Prostate gland (tissue), 2 donors: Measurements from ENCODE around the gene TEK. TPM values are rescaled to one million over a fixed set of nuclear protein-coding genes. Genes with fewer than 3 reads are reported as not detected.

ENCODE experiments used
- DNase-seq: peaks from one replicate; pipeline ENCODE4 v3.0.0-alpha.2; 2019; ENCODE audit warnings: low spot score
- H3K27ac ChIP-seq, 2 donors: fragments of 200-600 bp; sonication (generic); 2 replicates each; pipeline ENCODE4 v1.5.1; 2017 to 2019
- H3K27me3 ChIP-seq: fragments of 200-600 bp; sonication (generic); replicated peaks from 2 replicates; pipeline ENCODE4 v1.5.1; 2019; ENCODE audit not compliant: insufficient read depth
- H3K36me3 ChIP-seq, 2 donors: fragments of 200-600 bp; sonication (generic); 1 replicate in 1 of 2; 2 replicates in 1 of 2; pipeline versions ENCODE4 v1.5.1 to v1.8.1; 2017 to 2019
- H3K4me1 ChIP-seq: fragments of 200-600 bp; sonication (generic); replicated peaks from 2 replicates; pipeline ENCODE4 v1.5.1; 2019
- H3K4me3 ChIP-seq, 2 donors: fragments of 200-600 bp; sonication (generic); 2 replicates each; pipeline ENCODE4 v1.5.1; 2017 to 2019
- H3K9me3 ChIP-seq: fragments of 200-600 bp; sonication (generic); 2 replicates; pipeline ENCODE4 v1.5.1; 2017
- CTCF ChIP-seq, 4 experiments: fragments of 200-600 bp in 2 of 4; fragments of 450-650 bp in 2 of 4; sonication (generic) in 2 of 4; IDR thresholded peaks; 1 replicate in 3 of 4; 2 replicates in 1 of 4; pipeline ENCODE4 v1.5.1; 2016 to 2019; ENCODE audit warnings: antibody characterized with exemption in 4 of 4, mild to moderate bottlenecking in 2 of 4, moderate library complexity in 2 of 4
- POLR2A ChIP-seq: fragments of 450-650 bp; IDR thresholded peaks from one replicate; pipeline ENCODE4 v1.6.1; 2016; ENCODE audit warnings: antibody characterized with exemption, mild to moderate bottlenecking
- POLR2AphosphoS5 ChIP-seq: sonication (generic); formaldehyde crosslinking; IDR thresholded peaks from one replicate; pipeline ENCODE4 v1.6.1; 2017; ENCODE audit warnings: antibody characterized with exemption
- WGBS: methylation state at CpG from one replicate; pipeline ENCODE4 v1.1.5; 2018; 5-methylcytosine and 5-hydroxymethylcytosine counted together
- intact Hi-C: fragments of 100-400 bp; cut with DNase I; formaldehyde crosslinking; loops from one replicate; pipeline ENCODE4 v1.14.2; 2022
- small RNA-seq, 2 donors: library from RNA; depleted of rRNA; stranded (forward); fragments of <200 nt; gene quantifications; one replicate each; pipeline ENCODE3, GENCODE V24; 2016
- total RNA-seq, 2 donors: library from RNA; depleted of rRNA; stranded (reverse); fragments of >200 nt; gene quantifications; one replicate each; pipeline ENCODE4 v1.1.0, GENCODE V29; 2016

Gene TEK
- total RNA-seq, 2 donors from 2014 or later = 3.5 to 5.5 TPM

GRCh38 chr9:27278374-27278773 lies 169.3 kb downstream of the TEK start:
- no peaks in the 10 kb centered on the region for H3K36me3 ChIP-seq
- no peak overlapping the region for H3K27ac ChIP-seq
- H3K27me3 ChIP-seq = no peaks in the 10 kb centered on the region
- no peaks in the 10 kb centered on the region for H3K9me3 ChIP-seq
- intact Hi-C loops = loop anchor here (5.0 kb wide), 2 partner anchors 246 to 386 kb away; partner anchors contain the start of gene CAAP1
- 100% methylated on average over 1 of the region's 1 CpG for WGBS
- no peak overlapping the region for H3K4me3 ChIP-seq
- no peaks in the 10 kb centered on the region for H3K4me1 ChIP-seq
- TF ChIP-seq CTCF (IDR thresholded peaks at IDR 0.05) = no peak
- no peak for TF ChIP-seq POLR2A
- no peak for TF ChIP-seq POLR2AphosphoS5
- no peak for DNase-seq

- no peak for TF ChIP-seq POLR2A
- TF ChIP-seq POLR2AphosphoS5 = no peak
- TF ChIP-seq CTCF (IDR thresholded peaks at IDR 0.05) = no peak
- Histone ChIP-seq H3K27ac (no peak overlapping the region), H3K36me3 (no peaks in the 10 kb centered on the region), H3K4me1 (no peaks in the 10 kb centered on the region), H3K9me3 (no peaks in the 10 kb centered on the region), H3K27me3 (no peaks in the 10 kb centered on the region), H3K4me3 (no peak overlapping the region)
- 85% methylated on average over 3 of the region's 3 CpGs for WGBS
- intact Hi-C loops = loop anchor here (5.0 kb wide), 2 partner anchors 247 to 387 kb away; partner anchors contain the start of gene CAAP1
- no peak for DNase-seq
Observed at GRCh38 chr9:27279611-27280010, 170.6 kb downstream of the TEK start.

Small RNAs within 50 kb of the gene (small RNA-seq; reads per million reads assigned to genes)
- 0 reads per million in 2 donors for gene AL355433.1
- gene RNA5SP280 = 0 reads per million in 2 donors

Other genes starting within 250 kb of the TEK start
- gene CAAP1, start 216.4 kb upstream of the TEK start, total RNA-seq = 10 to 100 TPM; 20.4 to 20.8 TPM
- 10 to 100 TPM; 24.3 to 36.5 TPM for gene PLAA, start 162.0 kb upstream of the TEK start, total RNA-seq
- gene IFT74, start 152.8 kb upstream of the TEK start, total RNA-seq = 10 to 100 TPM; 15.1 to 16.5 TPM
- gene LRRC19, start 103.6 kb upstream of the TEK start, total RNA-seq = not detected
- gene EQTN, start 187.9 kb downstream of the TEK start, total RNA-seq = 1 to 10 TPM in 1 of 2 donors, not detected in 1; 3.0 TPM